ENCODE results near the gene HCRTR2. TPM values are rescaled to one million over a fixed set of nuclear protein-coding genes. Genes with fewer than 3 reads are reported as not detected.
"Not testable (repeated sequence)": the region's sequence is repeated elsewhere in the genome, so short reads cannot be mapped to it uniquely, and the experiment has no call there.

Gene HCRTR2
- total RNA-seq, 1 experiment from 2014 or later = not detected

GRCh38 chr6:55153284-55153683 lies 21.0 kb upstream of the HCRTR2 start:
- BruUV-seq (replicated peaks) = no TSS peak
- Histone ChIP-seq H4K20me1 (ENCODE audit: low read length) (no peaks in the 10 kb centered on the region), H3K4me3 (ENCODE audit: low read length) (no peak overlapping the region), H3F3A (ENCODE audit: low read length, unreplicated experiment) (no peaks in the 10 kb centered on the region), H3K4me2 (ENCODE audit: low read length) (no peak overlapping the region), H3K27ac (ENCODE audit: low read length) (no peak overlapping the region), H3K79me2 (ENCODE audit: low read length) (no peaks in the 10 kb centered on the region), H3K9me3 (ENCODE audit: low read length) (0 out of 2 replicates have a peak, but pooled peaks cover 10% of the 10 kb centered on the region), H3K4me1 (ENCODE audit: insufficient read depth, low read length) (no peaks in the 10 kb centered on the region), H3K9ac (ENCODE audit: low read length) (no peak overlapping the region), H2AFZ (ENCODE audit: low read length) (no peak overlapping the region), H3K36me3 (ENCODE audit: low read depth, low read length) (no peaks in the 10 kb centered on the region), H3K9me2 (replicated peaks; ENCODE audit: low read length) (no peaks in the 10 kb centered on the region), H3K27me3 (ENCODE audit: low read length) (no peaks in the 10 kb centered on the region)
- DNase-seq (no peak), ATAC-seq (no peak)
- CTCF ChIA-PET = no interaction called here
- TF ChIP-seq EZH2phosphoT487 (IDR thresholded peaks at IDR 0.05; ENCODE audit: borderline replicate concordance, low read length) (no peak), EZH2 (IDR thresholded peaks at IDR 0.05; ENCODE audit: low read length, unreplicated experiment) (no peak)
- TF ChIP-seq, protein P1, sequence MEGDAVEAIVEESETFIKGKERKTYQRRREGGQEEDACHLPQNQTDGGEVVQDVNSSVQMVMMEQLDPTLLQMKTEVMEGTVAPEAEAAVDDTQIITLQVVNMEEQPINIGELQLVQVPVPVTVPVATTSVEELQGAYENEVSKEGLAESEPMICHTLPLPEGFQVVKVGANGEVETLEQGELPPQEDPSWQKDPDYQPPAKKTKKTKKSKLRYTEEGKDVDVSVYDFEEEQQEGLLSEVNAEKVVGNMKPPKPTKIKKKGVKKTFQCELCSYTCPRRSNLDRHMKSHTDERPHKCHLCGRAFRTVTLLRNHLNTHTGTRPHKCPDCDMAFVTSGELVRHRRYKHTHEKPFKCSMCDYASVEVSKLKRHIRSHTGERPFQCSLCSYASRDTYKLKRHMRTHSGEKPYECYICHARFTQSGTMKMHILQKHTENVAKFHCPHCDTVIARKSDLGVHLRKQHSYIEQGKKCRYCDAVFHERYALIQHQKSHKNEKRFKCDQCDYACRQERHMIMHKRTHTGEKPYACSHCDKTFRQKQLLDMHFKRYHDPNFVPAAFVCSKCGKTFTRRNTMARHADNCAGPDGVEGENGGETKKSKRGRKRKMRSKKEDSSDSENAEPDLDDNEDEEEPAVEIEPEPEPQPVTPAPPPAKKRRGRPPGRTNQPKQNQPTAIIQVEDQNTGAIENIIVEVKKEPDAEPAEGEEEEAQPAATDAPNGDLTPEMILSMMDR (conservative IDR thresholded peaks at IDR 0.05; ENCODE audit: low read depth, low read length) = no peak
- intact Hi-C loops (cut with micrococcal nuclease) = no loop called here
- POLR2A ChIA-PET (ENCODE audit: unreplicated experiment) = no interaction called here

- H3K79me2 ChIP-seq (ENCODE audit: low read length); H3K4me3 ChIP-seq (ENCODE audit: low read length); H2AFZ ChIP-seq (ENCODE audit: low read length); H3K4me2 ChIP-seq (ENCODE audit: low read length); H3F3A ChIP-seq (ENCODE audit: low read length, unreplicated experiment); POLR2A ChIA-PET (ENCODE audit: unreplicated experiment); H3K9me2 ChIP-seq (replicated peaks; ENCODE audit: low read length); BruUV-seq (replicated peaks); H3K9me3 ChIP-seq (ENCODE audit: low read length); CTCF ChIA-PET; DNase-seq; H3K27ac ChIP-seq (ENCODE audit: low read length); H3K9ac ChIP-seq (ENCODE audit: low read length); H3K27me3 ChIP-seq (ENCODE audit: low read length); intact Hi-C loops (cut with micrococcal nuclease); H4K20me1 ChIP-seq (ENCODE audit: low read length); ATAC-seq; H3K4me1 ChIP-seq (ENCODE audit: insufficient read depth, low read length); H3K36me3 ChIP-seq (ENCODE audit: low read depth, low read length): not testable (repeated sequence)
These were observed 15.5 kb upstream of the HCRTR2 start for GRCh38 chr6:55158784-55159183.

GRCh38 chr6:55167860-55168259 lies 6.5 kb upstream of the HCRTR2 start:
- H3K27me3 ChIP-seq (ENCODE audit: low read length) = peaks cover 11% of the 10 kb centered on the region; the same call in 1 of the 2 replicates
- intact Hi-C loops (cut with micrococcal nuclease) = no loop called here
- DNase-seq (no peak), ATAC-seq (no peak)
- H3K27ac ChIP-seq (ENCODE audit: low read length) = no peak overlapping the region
- H3K9me3 ChIP-seq (ENCODE audit: low read length) = no peaks in the 10 kb centered on the region
- H3K4me3 ChIP-seq (ENCODE audit: low read length) = no peak overlapping the region
- no peaks in the 10 kb centered on the region for H3K79me2 ChIP-seq (ENCODE audit: low read length)
- H4K20me1 ChIP-seq (ENCODE audit: low read length) = no peaks in the 10 kb centered on the region
- H3K9me2 ChIP-seq (replicated peaks; ENCODE audit: low read length) = no peaks in the 10 kb centered on the region
- H3K36me3 ChIP-seq (ENCODE audit: low read depth, low read length) = no peaks in the 10 kb centered on the region
- CTCF ChIA-PET = no interaction called here
- no peaks in the 10 kb centered on the region for H3K4me1 ChIP-seq (ENCODE audit: insufficient read depth, low read length)
- H3F3A ChIP-seq (ENCODE audit: low read length, unreplicated experiment) = no peaks in the 10 kb centered on the region
- TF ChIP-seq EZH2 (IDR thresholded peaks at IDR 0.05; ENCODE audit: low read length, unreplicated experiment) = no peak
- TF ChIP-seq, protein P1 (conservative IDR thresholded peaks at IDR 0.05; ENCODE audit: low read depth, low read length) = no peak
- H3K9ac ChIP-seq (ENCODE audit: low read length) = no peak overlapping the region
- H3K4me2 ChIP-seq (ENCODE audit: low read length) = no peak overlapping the region
- BruUV-seq (replicated peaks) = no TSS peak
- H2AFZ ChIP-seq (ENCODE audit: low read length) = no peak overlapping the region
- POLR2A ChIA-PET (ENCODE audit: unreplicated experiment) = no interaction called here
